GM12892 (cell line): Measurements from ENCODE around the gene BCKDK.

Experiments used
- DNase-seq: peaks from one replicate; pipeline ENCODE4 v3.0.0; 2011; ENCODE audit not compliant: insufficient read length
- FAIRE-seq: peaks from 2 replicates; lab custom pipeline; 2011; peaks lifted over from hg19 to GRCh38; lab: Jason Lieb, UNC
- POLR2A ChIP-seq: IDR thresholded peaks from 2 replicates; pipeline ENCODE4 v1.6.1; 2011; ENCODE audit warnings: low read depth, low read length, control low read depth
- POLR2AphosphoS5 ChIP-seq: IDR thresholded peaks from 2 replicates; pipeline ENCODE4 v1.6.1; 2011; ENCODE audit warnings: low read depth, low read length, control low read depth
- TAF1 ChIP-seq: IDR thresholded peaks from 2 replicates; pipeline ENCODE4 v1.6.1; 2011; ENCODE audit warnings: low read depth, mild to moderate bottlenecking, control low read depth, low read length, borderline replicate concordance

BCKDK gene

GRCh38 chr16:31106509-31107464 is 1.4 kb upstream of the BCKDK start:
- FAIRE-seq = no peak

GRCh38 chr16:31107465-31107867 is 720 bp upstream of the BCKDK start:
- DNase-seq = peak; percentile 61
- FAIRE-seq = peak; percentile 89
- TF ChIP-seq POLR2AphosphoS5 (no peak), POLR2A (no peak), TAF1 (no peak)

More at GRCh38 chr16:31106509-31107464, 1.4 kb upstream of the BCKDK start:
- no peak for DNase-seq
- TF ChIP-seq TAF1 (no peak), POLR2A (no peak), POLR2AphosphoS5 (no peak)

DNA sequence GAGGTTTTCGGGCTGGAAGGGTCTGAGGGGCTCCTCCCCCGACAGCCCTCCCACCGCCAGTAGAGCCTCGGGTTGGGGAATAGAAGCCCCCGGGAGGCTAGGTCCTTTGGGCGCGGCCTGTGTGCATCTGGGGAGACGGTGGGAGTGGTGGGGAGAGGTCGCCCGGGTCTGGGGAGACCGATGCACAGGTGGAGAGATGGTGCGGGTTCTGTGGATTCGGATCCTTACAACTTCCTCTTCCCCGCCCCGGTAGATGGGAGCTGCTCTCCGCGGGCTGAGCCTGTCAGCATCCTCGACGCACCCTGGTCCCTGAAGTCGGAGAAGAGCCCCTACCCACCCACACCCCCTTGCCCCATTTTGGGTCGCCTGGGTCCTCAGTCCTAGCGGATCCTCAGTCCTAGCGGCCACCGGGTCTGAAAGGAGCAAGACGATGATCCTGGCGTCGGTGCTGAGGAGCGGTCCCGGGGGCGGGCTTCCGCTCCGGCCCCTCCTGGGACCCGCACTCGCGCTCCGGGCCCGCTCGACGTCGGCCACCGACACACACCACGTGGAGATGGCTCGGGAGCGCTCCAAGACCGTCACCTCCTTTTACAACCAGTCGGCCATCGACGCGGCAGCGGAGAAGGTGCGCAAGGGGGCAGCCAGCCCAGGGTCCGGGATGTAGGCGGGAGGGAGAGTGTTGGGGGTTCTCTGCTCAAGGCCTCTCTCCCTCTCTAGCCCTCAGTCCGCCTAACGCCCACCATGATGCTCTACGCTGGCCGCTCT is 790 bp downstream of the BCKDK start:
- TF ChIP-seq POLR2AphosphoS5 (no peak), TAF1 (no peak), POLR2A (no peak)
- DNase-seq (no peak), FAIRE-seq (no peak)

GRCh38 chr16:31109622-31110021 is 1.4 kb downstream of the BCKDK start:
- FAIRE-seq (no peak), DNase-seq (no peak)
- TF ChIP-seq POLR2AphosphoS5 = no peak
- TF ChIP-seq TAF1 = no peak
- TF ChIP-seq POLR2A = no peak

GRCh38 chr16:31110106-31111034 is 2.2 kb downstream of the BCKDK start:
- TF ChIP-seq POLR2AphosphoS5 (no peak), POLR2A (no peak), TAF1 (no peak)
- DNase-seq = no peak
- FAIRE-seq = no peak

DNA sequence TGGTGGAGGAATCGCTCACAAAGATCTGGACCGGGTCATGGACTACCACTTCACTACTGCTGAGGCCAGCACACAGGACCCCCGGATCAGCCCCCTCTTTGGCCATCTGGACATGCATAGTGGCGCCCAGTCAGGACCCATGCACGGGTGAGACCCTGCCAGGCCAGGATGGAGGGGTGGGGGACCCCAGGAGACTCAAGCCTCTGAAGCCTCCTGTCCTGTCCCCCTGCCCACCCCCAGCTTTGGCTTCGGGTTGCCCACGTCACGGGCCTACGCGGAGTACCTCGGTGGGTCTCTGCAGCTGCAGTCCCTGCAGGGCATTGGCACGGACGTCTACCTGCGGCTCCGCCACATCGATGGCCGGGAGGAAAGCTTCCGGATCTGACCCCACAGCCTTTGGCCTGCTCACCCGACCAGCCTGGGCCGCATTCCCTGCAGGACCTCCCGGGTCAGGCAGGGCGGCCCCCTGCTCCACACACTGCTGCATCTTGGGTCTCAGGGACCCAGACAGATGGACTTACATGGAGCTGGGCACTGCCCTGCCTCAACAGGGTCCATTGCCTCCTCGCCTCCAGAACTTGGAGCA is 3.8 kb downstream of the BCKDK start:
- DNase-seq = no peak
- no peak for FAIRE-seq
- TF ChIP-seq TAF1 (no peak), POLR2A (no peak), POLR2AphosphoS5 (no peak)

DNA sequence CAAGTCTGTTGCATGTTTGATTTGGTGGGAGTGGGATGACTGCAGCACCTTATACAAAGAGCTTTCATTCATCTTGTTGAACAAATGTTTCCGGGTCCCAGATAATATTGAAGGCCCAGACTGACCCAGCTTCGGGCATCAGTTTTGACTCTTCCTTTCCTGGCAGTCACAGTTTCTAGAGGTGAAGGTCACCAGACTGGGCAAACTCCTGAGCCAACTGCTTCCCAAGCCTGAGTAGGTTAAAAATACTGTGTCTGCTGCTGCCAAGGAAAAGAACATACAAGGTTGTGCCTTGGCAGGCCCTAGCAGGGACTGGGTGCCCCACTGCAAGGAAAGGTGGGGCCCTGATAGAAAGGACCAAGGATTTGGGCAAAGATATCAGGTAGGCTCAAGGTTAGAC is 4.5 kb downstream of the BCKDK start:
- FAIRE-seq (no peak), DNase-seq (no peak)
- TF ChIP-seq TAF1 = no peak
- no peak for TF ChIP-seq POLR2A
- TF ChIP-seq POLR2AphosphoS5 = no peak

- no peak for TF ChIP-seq POLR2AphosphoS5
- TF ChIP-seq POLR2A = no peak
- no peak for TF ChIP-seq TAF1
- FAIRE-seq = no peak
- DNase-seq = no peak
Measured at GRCh38 chr16:31113121-31114120, 5.2 kb downstream of the BCKDK start.

- TF ChIP-seq POLR2A (no peak), POLR2AphosphoS5 (no peak), TAF1 (no peak)
- FAIRE-seq = no peak
- DNase-seq = no peak
Measured at GRCh38 chr16:31114468-31114867, 6.3 kb downstream of the BCKDK start.
